ENCODE results near the gene TRAF6.

TRAF6 gene

GRCh38 chr11:36469881-36470802 lies 39.9 kb downstream of the TRAF6 start:
- no peak overlapping the region for H2AFZ ChIP-seq (ENCODE audit: low read length, unreplicated experiment)
- peak overlapping the region; percentile 4; the same call in 1 of the 2 replicates for H3K4me3 ChIP-seq (ENCODE audit: low read depth, low read length)
- peaks cover 24% of the 10 kb centered on the region for H3K4me1 ChIP-seq (ENCODE audit: control insufficient read depth, insufficient read depth, low read length, unreplicated experiment)
- H3K79me2 ChIP-seq (ENCODE audit: control insufficient read depth, insufficient read depth, low read length, unreplicated experiment) = no peaks in the 10 kb centered on the region
- no peaks in the 10 kb centered on the region for H3K27me3 ChIP-seq (ENCODE audit: insufficient read depth, low read length)
- 0 out of 2 replicates have a peak, but pooled peaks cover 5% of the 10 kb centered on the region for H3K36me3 ChIP-seq (ENCODE audit: insufficient read depth, low read length)
- peak overlapping the region; percentile 65 for H3K27ac ChIP-seq (ENCODE audit: low read depth, low read length)

GRCh38 chr11:36469063-36469462 lies 41.0 kb downstream of the TRAF6 start:
- 0 out of 2 replicates have a peak, but pooled peaks cover 5% of the 10 kb centered on the region for H3K36me3 ChIP-seq (ENCODE audit: insufficient read depth, low read length)
- H3K4me3 ChIP-seq (ENCODE audit: low read depth, low read length) = no peak overlapping the region
- peaks cover 28% of the 10 kb centered on the region for H3K4me1 ChIP-seq (ENCODE audit: control insufficient read depth, insufficient read depth, low read length, unreplicated experiment)
- no peak overlapping the region for H2AFZ ChIP-seq (ENCODE audit: low read length, unreplicated experiment)
- H3K27me3 ChIP-seq (ENCODE audit: insufficient read depth, low read length) = no peaks in the 10 kb centered on the region
- H3K79me2 ChIP-seq (ENCODE audit: control insufficient read depth, insufficient read depth, low read length, unreplicated experiment) = no peaks in the 10 kb centered on the region
- H3K27ac ChIP-seq (ENCODE audit: low read depth, low read length) = peak overlapping the region; percentile 65

- H3K79me2 ChIP-seq (ENCODE audit: control insufficient read depth, insufficient read depth, low read length, unreplicated experiment) = no peaks in the 10 kb centered on the region
- no peak overlapping the region for H2AFZ ChIP-seq (ENCODE audit: low read length, unreplicated experiment)
- H3K27ac ChIP-seq (ENCODE audit: low read depth, low read length) = no peak overlapping the region
- no peak overlapping the region for H3K4me3 ChIP-seq (ENCODE audit: low read depth, low read length)
- 0 out of 2 replicates have a peak, but pooled peaks cover 5% of the 10 kb centered on the region for H3K36me3 ChIP-seq (ENCODE audit: insufficient read depth, low read length)
- peaks cover 28% of the 10 kb centered on the region for H3K4me1 ChIP-seq (ENCODE audit: control insufficient read depth, insufficient read depth, low read length, unreplicated experiment)
- H3K27me3 ChIP-seq (ENCODE audit: insufficient read depth, low read length) = no peaks in the 10 kb centered on the region
Measured at GRCh38 chr11:36467916-36468315, 42.2 kb downstream of the TRAF6 start.

GRCh38 chr11:36467012-36467411 lies 43.1 kb downstream of the TRAF6 start:
- H3K27me3 ChIP-seq (ENCODE audit: insufficient read depth, low read length) = no peaks in the 10 kb centered on the region
- H3K4me3 ChIP-seq (ENCODE audit: low read depth, low read length) = no peak overlapping the region
- no peaks in the 10 kb centered on the region for H3K79me2 ChIP-seq (ENCODE audit: control insufficient read depth, insufficient read depth, low read length, unreplicated experiment)
- peaks cover 28% of the 10 kb centered on the region for H3K4me1 ChIP-seq (ENCODE audit: control insufficient read depth, insufficient read depth, low read length, unreplicated experiment)
- 0 out of 2 replicates have a peak, but pooled peaks cover 5% of the 10 kb centered on the region for H3K36me3 ChIP-seq (ENCODE audit: insufficient read depth, low read length)
- H2AFZ ChIP-seq (ENCODE audit: low read length, unreplicated experiment) = no peak overlapping the region
- H3K27ac ChIP-seq (ENCODE audit: low read depth, low read length) = no peak overlapping the region

- 0 out of 2 replicates have a peak, but pooled peaks cover 5% of the 10 kb centered on the region for H3K36me3 ChIP-seq (ENCODE audit: insufficient read depth, low read length)
Measured at GRCh38 chr11:36465449-36466163, 44.5 kb downstream of the TRAF6 start.

GRCh38 chr11:36464720-36465119 lies 45.4 kb downstream of the TRAF6 start:
- H3K79me2 ChIP-seq (ENCODE audit: control insufficient read depth, insufficient read depth, low read length, unreplicated experiment) = no peaks in the 10 kb centered on the region
- no peak overlapping the region for H2AFZ ChIP-seq (ENCODE audit: low read length, unreplicated experiment)
- no peak overlapping the region for H3K27ac ChIP-seq (ENCODE audit: low read depth, low read length)
- H3K4me3 ChIP-seq (ENCODE audit: low read depth, low read length) = no peak overlapping the region
- H3K4me1 ChIP-seq (ENCODE audit: control insufficient read depth, insufficient read depth, low read length, unreplicated experiment) = peaks cover 16% of the 10 kb centered on the region
- H3K36me3 ChIP-seq (ENCODE audit: insufficient read depth, low read length) = 0 out of 2 replicates have a peak, but pooled peaks cover 5% of the 10 kb centered on the region
- H3K27me3 ChIP-seq (ENCODE audit: insufficient read depth, low read length) = no peaks in the 10 kb centered on the region

More at GRCh38 chr11:36465449-36466163, 44.5 kb downstream of the TRAF6 start:
- Histone ChIP-seq H3K79me2 (ENCODE audit: control insufficient read depth, insufficient read depth, low read length, unreplicated experiment) (no peaks in the 10 kb centered on the region), H2AFZ (ENCODE audit: low read length, unreplicated experiment) (no peak overlapping the region), H3K27me3 (ENCODE audit: insufficient read depth, low read length) (no peaks in the 10 kb centered on the region), H3K4me3 (ENCODE audit: low read depth, low read length) (no peak overlapping the region), H3K27ac (ENCODE audit: low read depth, low read length) (no peak overlapping the region), H3K4me1 (ENCODE audit: control insufficient read depth, insufficient read depth, low read length, unreplicated experiment) (peaks cover 25% of the 10 kb centered on the region)

- H3K79me2 ChIP-seq (ENCODE audit: control insufficient read depth, insufficient read depth, low read length, unreplicated experiment) = no peaks in the 10 kb centered on the region
- no peak overlapping the region for H3K27ac ChIP-seq (ENCODE audit: low read depth, low read length)
- H3K36me3 ChIP-seq (ENCODE audit: insufficient read depth, low read length) = 0 out of 2 replicates have a peak, but pooled peaks cover 5% of the 10 kb centered on the region
- H2AFZ ChIP-seq (ENCODE audit: low read length, unreplicated experiment) = no peak overlapping the region
- H3K27me3 ChIP-seq (ENCODE audit: insufficient read depth, low read length) = no peaks in the 10 kb centered on the region
- H3K4me3 ChIP-seq (ENCODE audit: low read depth, low read length) = no peak overlapping the region
- peaks cover 7% of the 10 kb centered on the region for H3K4me1 ChIP-seq (ENCODE audit: control insufficient read depth, insufficient read depth, low read length, unreplicated experiment)
Measured at GRCh38 chr11:36463781-36464180, 46.3 kb downstream of the TRAF6 start.

GRCh38 chr11:36462321-36462720 lies 47.8 kb downstream of the TRAF6 start:
- H3K27me3 ChIP-seq (ENCODE audit: insufficient read depth, low read length) = no peaks in the 10 kb centered on the region
- H2AFZ ChIP-seq (ENCODE audit: low read length, unreplicated experiment) = no peak overlapping the region
- H3K36me3 ChIP-seq (ENCODE audit: insufficient read depth, low read length) = 0 out of 2 replicates have a peak, but pooled peaks cover 5% of the 10 kb centered on the region
- H3K79me2 ChIP-seq (ENCODE audit: control insufficient read depth, insufficient read depth, low read length, unreplicated experiment) = no peaks in the 10 kb centered on the region
- no peak overlapping the region for H3K4me3 ChIP-seq (ENCODE audit: low read depth, low read length)
- peaks cover 7% of the 10 kb centered on the region for H3K4me1 ChIP-seq (ENCODE audit: control insufficient read depth, insufficient read depth, low read length, unreplicated experiment)
- H3K27ac ChIP-seq (ENCODE audit: low read depth, low read length) = no peak overlapping the region

GRCh38 chr11:36460220-36460619 lies 49.9 kb downstream of the TRAF6 start:
- Histone ChIP-seq H3K36me3 (ENCODE audit: insufficient read depth, low read length) (no peaks in the 10 kb centered on the region), H3K27ac (ENCODE audit: low read depth, low read length) (no peak overlapping the region)

GRCh38 chr11:36459046-36459445 lies 51.0 kb downstream of the TRAF6 start:
- no peak overlapping the region for H3K27ac ChIP-seq (ENCODE audit: low read depth, low read length)
- H2AFZ ChIP-seq (ENCODE audit: low read length, unreplicated experiment) = no peak overlapping the region
- H3K36me3 ChIP-seq (ENCODE audit: insufficient read depth, low read length) = no peaks in the 10 kb centered on the region
- H3K4me3 ChIP-seq (ENCODE audit: low read depth, low read length) = no peak overlapping the region
- peaks cover 29% of the 10 kb centered on the region for H3K4me1 ChIP-seq (ENCODE audit: control insufficient read depth, insufficient read depth, low read length, unreplicated experiment)
- H3K27me3 ChIP-seq (ENCODE audit: insufficient read depth, low read length) = no peaks in the 10 kb centered on the region
- no peaks in the 10 kb centered on the region for H3K79me2 ChIP-seq (ENCODE audit: control insufficient read depth, insufficient read depth, low read length, unreplicated experiment)

More at GRCh38 chr11:36460220-36460619, 49.9 kb downstream of the TRAF6 start:
- H2AFZ ChIP-seq (ENCODE audit: low read length, unreplicated experiment) = no peak overlapping the region
- H3K4me1 ChIP-seq (ENCODE audit: control insufficient read depth, insufficient read depth, low read length, unreplicated experiment) = peaks cover 25% of the 10 kb centered on the region
- no peaks in the 10 kb centered on the region for H3K27me3 ChIP-seq (ENCODE audit: insufficient read depth, low read length)
- no peaks in the 10 kb centered on the region for H3K79me2 ChIP-seq (ENCODE audit: control insufficient read depth, insufficient read depth, low read length, unreplicated experiment)
- no peak overlapping the region for H3K4me3 ChIP-seq (ENCODE audit: low read depth, low read length)
